GM21576 (cell line): Measurements from ENCODE around the gene ABCB9.
A peak's percentile ranks its signal among the peaks of the same experiment; 100 is the strongest.

Source experiments
- ATAC-seq: cut with Tn5 transposase; IDR thresholded peaks from one replicate; pipeline ENCODE4 v1.9.1; 2021; ENCODE audit warnings: mild to moderate bottlenecking, moderate library complexity; ENCODE audit not compliant: unreplicated experiment

ABCB9 gene

GRCh38 chr12:122966743-122967550, 684 bp upstream of the ABCB9 start:
- ATAC-seq = no peak

GRCh38 chr12:122965321-122965751, 927 bp downstream of the ABCB9 start:
- ATAC-seq = no peak

DNA sequence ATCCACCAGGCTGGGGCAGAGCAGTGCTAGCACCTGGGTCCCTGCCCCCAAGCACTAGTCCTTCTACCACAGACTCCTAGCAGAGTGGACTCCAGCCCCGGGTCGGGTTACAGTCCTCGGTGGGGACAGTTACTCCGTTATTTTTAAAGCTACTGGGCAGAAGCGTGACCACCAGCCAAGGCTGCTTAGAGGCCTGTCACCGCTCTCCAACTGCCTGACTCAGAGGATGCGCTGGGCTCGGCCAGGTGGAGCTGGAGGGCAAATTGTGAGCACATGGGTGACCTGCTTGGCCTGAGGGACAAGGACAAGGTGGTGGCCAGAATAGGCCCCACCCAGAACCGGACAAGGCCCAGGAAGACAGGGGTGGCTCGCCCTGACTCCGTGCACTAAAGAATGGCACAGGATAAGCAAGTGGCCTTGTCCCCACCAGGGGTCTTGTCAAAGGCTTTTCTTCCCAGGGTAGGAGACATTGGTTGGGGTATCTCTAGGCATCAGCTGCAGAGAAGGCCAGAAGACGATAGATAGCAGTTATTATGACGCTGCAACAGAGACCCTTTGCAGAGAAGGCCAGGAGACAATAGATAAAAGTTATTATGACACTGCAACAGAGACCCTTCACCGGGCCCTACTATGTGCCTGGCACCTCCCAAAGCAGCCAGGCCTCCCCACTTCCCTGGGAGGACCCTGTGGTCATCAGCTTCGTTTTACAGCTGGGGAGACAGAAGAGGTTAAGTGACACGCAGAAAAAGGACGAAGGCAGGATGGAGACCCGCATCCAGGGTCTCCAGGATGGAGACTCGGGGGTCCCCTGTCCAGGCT, 1.6 kb downstream of the ABCB9 start:
- no peak for ATAC-seq

GRCh38 chr12:122963941-122964265, 2.4 kb downstream of the ABCB9 start:
- no peak for ATAC-seq

GRCh38 chr12:122961531-122962329, 4.5 kb downstream of the ABCB9 start:
- no peak for ATAC-seq

GRCh38 chr12:122960193-122960569, 6.1 kb downstream of the ABCB9 start:
- no peak for ATAC-seq

- no peak for ATAC-seq
These were observed 6.6 kb downstream of the ABCB9 start for GRCh38 chr12:122959566-122960192.

DNA sequence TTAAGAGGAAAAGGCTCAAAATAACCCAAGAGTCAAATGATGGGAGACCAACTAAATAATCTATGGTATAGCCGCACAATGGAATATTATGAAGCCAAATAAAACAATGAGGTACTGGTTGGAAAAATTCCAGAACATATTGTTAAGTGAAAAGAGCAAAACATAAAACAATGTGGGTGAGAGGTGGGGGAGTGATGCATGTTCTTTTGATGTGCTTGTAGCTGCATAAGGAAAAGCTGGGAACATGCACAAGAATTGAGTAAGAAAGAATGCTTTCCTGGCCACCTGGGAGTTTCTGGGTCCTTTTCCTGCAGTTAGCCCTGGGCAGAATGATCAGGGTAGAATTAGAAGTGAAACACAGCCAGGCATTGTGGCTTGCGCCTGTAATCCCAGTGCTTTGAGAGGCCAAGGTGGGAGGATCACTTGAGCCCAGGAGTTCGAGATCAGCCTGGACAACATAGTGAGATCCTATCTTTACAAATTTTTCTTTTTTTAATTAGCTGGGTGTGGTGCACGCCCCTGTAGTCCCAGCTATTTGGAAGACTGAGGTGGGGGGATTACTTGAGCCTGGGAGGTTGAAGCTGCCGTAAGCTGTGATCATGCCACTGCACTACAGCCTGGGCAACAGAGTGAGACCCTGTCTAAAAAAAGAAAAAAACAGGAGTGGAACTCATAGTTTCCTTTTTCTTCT, 7.9 kb downstream of the ABCB9 start:
- ATAC-seq = no peak

DNA sequence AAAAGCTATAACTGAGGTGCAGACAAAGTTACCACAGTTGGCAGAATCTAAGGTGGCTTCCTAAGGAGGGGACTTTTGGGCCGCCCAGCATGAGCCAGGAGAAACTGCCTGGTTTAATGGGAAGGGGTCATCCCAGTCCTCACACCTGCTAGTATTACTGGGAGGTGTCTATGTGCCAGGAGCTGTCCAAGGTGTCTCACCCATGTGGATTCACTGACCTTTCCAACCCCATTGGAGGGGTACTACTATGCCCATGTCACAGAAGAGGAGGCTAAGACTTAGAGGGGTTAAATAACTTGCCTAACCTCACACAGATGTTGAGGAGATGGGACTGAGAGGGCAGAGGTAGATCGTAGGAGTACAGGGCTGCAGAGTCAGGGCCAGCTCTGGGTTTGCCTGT, 10.2 kb downstream of the ABCB9 start:
- no peak for ATAC-seq

DNA sequence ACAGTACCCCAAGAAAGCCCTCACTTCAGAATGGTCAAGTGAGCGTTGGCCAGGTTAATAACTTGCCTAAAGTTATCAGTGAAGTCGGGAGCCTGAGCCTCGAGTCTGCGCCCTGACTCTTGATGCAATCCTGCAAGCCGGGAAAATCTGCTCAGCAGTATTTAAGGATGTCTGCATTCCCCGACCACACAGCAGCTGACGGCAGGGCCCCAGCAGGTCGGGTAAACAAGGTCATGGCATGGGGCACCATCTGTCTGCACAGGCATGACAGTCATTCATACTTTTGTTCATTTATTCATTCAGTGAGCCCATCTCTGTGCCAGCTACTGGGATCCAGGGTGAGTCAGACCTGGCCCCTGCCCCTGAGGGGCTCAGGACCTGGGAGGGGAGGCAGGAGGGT, 11.1 kb downstream of the ABCB9 start:
- no peak for ATAC-seq

GRCh38 chr12:122951979-122952892, 14.0 kb downstream of the ABCB9 start:
- peak; percentile 60 for ATAC-seq

GRCh38 chr12:122951406-122951805, 14.9 kb downstream of the ABCB9 start:
- no peak for ATAC-seq

GRCh38 chr12:122949816-122950675, 16.2 kb downstream of the ABCB9 start:
- no peak for ATAC-seq

DNA sequence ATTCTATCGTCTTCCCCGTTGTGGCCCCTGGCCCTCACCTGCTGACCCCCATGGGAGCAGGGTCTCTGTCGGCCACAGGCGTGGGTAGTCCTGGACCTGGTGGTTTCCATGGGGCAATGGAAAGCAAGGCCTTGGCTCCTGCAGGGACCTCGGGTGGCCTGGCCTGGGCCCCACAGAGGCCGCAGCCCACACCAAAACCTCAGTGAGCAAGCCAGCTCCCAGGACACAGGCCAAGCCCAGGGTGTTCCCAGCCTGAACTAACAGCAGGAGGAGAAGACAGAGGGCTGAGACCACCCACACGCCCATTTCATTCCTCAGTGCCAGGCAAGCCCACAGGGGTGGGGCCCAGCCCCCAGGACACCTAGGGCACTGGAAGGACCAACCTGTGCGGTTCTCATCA, 16.9 kb downstream of the ABCB9 start:
- no peak for ATAC-seq

GRCh38 chr12:122948605-122949004, 17.7 kb downstream of the ABCB9 start:
- ATAC-seq = no peak

DNA sequence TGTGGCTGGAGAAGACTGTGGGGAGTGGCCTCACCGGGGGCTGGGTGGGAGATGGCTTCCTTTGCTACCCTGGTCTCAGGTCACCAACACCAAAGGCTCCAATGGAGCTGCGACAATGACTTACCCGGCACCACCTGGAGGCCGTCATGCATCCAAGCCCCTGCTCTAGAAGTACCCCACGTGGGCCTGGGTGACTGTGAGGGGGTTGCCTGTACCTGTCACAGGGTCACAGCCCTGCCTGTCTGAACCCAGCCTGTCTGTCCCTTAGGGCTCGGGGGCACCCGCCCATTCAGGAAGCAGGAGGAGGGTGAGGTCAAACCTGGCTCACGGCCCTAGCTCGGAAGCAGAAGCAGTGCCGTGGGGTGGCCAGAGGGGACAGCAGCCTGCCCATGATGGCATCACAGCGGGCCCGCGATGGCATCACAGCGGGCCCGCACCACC, 18.9 kb downstream of the ABCB9 start:
- no peak for ATAC-seq

GRCh38 chr12:122946690-122947341, 19.4 kb downstream of the ABCB9 start:
- peak; percentile 66 for ATAC-seq
